GM19193 (cell line): Measurements from ENCODE around the gene DDC.

Experiments used
- POLR2A ChIP-seq: IDR thresholded peaks from 4 replicates; pipeline ENCODE4 v1.6.1; 2011; ENCODE audit not compliant: insufficient read depth, insufficient read length; ENCODE audit errors: extremely low read depth

Gene DDC

GRCh38 chr7:50537417-50537816 is 27.8 kb downstream of the DDC start:
- no peak for TF ChIP-seq POLR2A

GRCh38 chr7:50534690-50535290 is 30.4 kb downstream of the DDC start:
- no peak for TF ChIP-seq POLR2A

- no peak for TF ChIP-seq POLR2A
Observed at GRCh38 chr7:50533866-50534265, 31.3 kb downstream of the DDC start.

- TF ChIP-seq POLR2A: no peak
Observed at GRCh38 chr7:50531928-50532327, 33.3 kb downstream of the DDC start.

GRCh38 chr7:50531401-50531911 is 33.7 kb downstream of the DDC start:
- TF ChIP-seq POLR2A: no peak

GRCh38 chr7:50530766-50531165 is 34.4 kb downstream of the DDC start:
- TF ChIP-seq POLR2A: no peak

GRCh38 chr7:50529093-50529862 is 35.9 kb downstream of the DDC start:
- TF ChIP-seq POLR2A: no peak

- TF ChIP-seq POLR2A: no peak
Observed at GRCh38 chr7:50528266-50529092, 36.7 kb downstream of the DDC start.

GRCh38 chr7:50513166-50513871 is 51.9 kb downstream of the DDC start:
- no peak for TF ChIP-seq POLR2A

GRCh38 chr7:50512384-50512783 is 52.8 kb downstream of the DDC start:
- no peak for TF ChIP-seq POLR2A

GRCh38 chr7:50509459-50509858 is 55.7 kb downstream of the DDC start:
- no peak for TF ChIP-seq POLR2A

GRCh38 chr7:50508471-50508943 is 56.7 kb downstream of the DDC start:
- TF ChIP-seq POLR2A: no peak

- no peak for TF ChIP-seq POLR2A
Observed at GRCh38 chr7:50507898-50508470, 57.2 kb downstream of the DDC start.

- TF ChIP-seq POLR2A: no peak
Observed at GRCh38 chr7:50505553-50506210, 59.5 kb downstream of the DDC start.
